Stimulated activated CD8-positive, alpha-beta memory T cell treated with anti-CD3 and anti-CD28 coated beads, Interleukin-15, amount 100 ng/mL, for 1 hour (primary cell): ENCODE measurements around the gene NOP10.
"Not testable (repeated sequence)": the region's sequence is repeated elsewhere in the genome, so short reads cannot be mapped to it uniquely, and the experiment has no call there.

ENCODE experiments used
- DNase-seq: peaks from one replicate; pipeline ENCODE4 v3.0.0-alpha.2; 2020; ENCODE audit warnings: low read depth

Gene NOP10

DNA sequence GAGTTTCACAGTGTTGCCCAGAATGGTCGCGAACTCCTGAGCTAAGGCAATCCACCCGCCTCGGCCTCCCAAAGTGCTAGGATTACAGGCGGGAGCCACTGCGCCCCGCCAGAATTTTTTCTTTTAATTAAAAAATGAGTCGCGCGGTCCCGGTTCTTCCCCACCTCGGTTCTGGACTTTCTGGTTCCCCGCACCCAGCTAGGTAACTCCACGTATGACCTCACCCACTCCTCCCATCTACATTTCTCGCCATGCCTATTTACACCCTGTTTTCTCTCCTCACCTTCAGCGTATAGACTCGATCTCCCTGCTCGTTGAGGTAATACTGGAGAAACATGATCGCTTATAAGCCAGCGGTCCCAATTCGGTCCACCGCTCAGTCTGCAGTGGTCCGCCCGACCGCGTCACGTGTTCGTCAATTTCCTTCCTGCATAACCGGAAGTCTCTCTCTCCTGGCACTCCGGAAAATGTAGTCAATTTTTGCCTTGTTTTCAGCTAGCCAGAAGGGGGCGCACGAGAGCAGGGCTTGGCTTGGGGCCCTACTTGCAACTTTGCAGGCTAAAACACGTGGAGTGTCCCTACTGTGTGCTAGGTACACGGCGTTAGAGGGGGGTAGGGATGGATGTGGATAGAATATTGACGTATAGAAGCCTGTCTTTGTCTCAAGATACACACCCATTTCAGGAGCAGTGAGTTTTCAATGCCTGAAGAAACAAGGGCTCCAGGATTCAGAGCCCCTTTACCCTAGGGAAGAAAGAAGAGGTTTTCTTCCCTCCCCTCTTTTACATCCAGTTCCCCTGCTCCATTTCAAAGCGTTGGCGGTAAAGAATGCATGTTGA is at the start of gene NOP10, which contains the start of gene NUTM1:
TSS of gene NOP10 (minus strand) at position 400 of the 839 bp plus-strand sequence. CDS start at position 337, 63 bp downstream.
TSS of gene NUTM1 (plus strand) at position 579 of the 839 bp plus-strand sequence. CDS start 382 bp downstream, outside the sequence.
- peak; percentile 94 for DNase-seq

DNA sequence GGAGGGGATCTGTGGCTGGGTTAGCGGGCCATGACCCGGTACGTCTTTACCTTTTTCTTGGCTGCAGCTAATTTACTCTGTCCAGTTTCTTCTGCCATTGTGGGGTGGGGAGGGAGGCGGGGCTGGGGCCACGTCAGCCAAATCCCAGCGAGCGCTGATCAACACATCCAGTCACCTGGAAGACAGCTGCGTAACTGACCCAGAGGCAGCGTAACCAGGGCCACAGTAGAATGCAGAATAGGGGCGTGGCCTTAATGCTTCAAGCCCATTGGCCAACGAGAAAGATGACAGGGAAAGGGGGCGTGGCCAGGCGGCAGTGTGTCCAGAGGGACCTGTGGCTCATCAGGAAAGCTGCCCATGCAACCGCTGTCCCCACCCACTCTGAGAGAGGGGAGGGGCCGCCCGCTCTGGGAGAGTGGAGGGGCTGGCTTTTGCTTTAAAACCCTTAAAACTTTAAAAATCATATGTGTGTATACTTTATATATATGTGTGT is 46.7 kb upstream of the NOP10 start:
- not testable (repeated sequence) for DNase-seq

DNA sequence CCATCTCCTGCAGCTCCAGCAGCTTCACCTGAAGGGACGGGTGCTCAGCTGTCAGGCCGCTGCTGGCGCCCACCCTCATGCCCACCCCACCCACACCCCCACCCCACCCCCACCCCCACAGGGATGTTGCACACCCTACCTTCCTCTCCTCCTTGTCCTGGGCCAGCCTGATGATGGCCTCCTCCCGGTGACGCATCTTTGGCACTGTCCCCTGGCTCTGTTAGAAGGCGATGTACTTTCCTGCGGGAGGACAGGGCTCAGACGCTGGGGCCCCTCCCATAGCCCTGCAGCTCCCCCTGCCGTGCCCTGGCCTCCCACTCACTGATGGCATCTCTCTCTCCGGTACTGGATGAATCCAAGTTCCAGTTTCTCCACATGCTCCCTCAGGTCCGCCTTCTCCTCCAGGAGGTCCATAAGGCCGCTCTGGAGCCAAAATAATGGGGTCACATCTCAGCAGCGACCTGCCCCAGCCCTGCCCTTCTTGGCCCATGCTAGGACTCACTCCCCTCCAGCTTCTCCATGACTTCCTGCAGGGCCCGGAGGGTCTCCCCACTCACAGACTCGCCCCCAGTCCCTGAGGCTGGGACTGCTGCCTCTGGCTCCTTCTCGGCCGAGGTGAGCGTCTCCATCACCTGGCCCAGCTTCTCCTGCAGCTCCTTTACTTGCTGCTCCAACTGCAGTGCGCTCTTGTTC is 39.0 kb upstream of the NOP10 start:
- not testable (repeated sequence) for DNase-seq

DNA sequence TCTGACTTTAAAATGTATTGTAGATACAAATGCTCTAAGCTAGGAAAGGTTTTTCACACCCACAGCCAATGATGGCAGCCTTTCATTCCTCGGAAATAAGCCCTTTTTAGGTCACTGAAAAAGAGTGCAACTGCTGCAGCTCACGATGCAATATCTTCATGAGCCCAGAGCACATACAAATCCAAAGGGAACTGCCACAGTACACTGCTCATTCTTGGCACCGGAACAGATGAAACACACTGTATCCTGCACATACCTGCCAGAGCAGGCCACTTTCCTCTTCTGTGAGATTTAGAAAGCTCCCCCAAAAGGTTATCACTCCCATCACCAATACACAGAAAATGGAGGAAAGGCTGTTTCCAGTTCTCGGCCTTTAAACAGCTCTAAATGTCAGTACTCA is 37.6 kb upstream of the NOP10 start:
- not testable (repeated sequence) for DNase-seq

DNA sequence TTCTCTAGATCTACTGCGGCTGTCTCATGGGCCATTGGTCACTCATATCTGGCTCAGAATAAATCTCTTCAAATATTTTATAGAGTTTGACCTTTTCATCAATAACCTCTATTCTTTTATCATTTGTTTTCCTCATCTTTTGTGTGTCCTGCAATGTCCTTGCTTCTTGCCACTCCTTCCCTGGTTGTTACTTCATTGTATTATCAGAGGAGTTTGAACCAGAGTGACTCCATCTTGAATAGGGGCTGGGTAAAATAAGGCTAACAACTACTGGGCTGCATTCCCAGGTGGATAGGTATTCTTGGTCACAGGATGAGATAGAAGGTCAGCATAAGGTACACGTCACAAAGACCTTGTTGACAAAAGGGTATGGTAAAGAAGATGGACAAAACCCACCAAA is 33.9 kb upstream of the NOP10 start:
- no peak for DNase-seq

DNA sequence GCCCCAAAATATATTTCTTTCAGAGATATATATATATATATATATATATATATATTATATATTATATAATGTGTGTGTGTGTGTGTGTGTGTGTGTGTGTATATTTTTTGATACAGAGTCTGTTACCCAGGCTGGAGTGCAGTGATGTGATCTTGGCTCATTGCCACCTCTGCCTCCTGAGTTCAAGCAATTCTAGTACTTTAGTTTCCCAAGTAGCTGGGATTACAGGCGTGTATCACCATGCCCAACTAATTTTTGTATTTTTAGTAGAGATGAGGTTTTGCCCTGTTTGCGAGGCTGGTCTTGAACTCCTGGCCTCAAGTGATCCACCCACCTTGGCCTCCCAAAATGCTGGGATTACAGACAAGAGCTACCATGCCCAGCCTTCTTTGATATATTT is 32.6 kb upstream of the NOP10 start:
- DNase-seq: not testable (repeated sequence)

DNA sequence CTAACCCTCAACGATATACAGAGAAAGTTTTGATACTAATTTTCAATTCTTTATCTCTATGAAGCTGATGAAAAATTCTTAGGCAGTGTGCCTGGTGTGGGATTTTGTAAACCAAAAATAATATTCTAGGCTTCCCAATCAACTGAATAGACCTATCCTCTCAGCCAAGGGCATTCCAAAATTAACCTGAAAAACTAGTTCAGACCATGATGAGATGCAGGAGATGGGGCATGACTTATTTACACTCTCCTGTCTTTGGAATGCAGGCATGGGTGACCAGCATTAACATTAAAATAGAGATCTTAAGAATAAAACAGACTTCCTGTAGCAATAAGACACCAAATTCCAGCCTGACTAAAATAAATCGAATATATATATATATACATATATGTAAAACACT is 31.9 kb upstream of the NOP10 start:
- DNase-seq: no peak

DNA sequence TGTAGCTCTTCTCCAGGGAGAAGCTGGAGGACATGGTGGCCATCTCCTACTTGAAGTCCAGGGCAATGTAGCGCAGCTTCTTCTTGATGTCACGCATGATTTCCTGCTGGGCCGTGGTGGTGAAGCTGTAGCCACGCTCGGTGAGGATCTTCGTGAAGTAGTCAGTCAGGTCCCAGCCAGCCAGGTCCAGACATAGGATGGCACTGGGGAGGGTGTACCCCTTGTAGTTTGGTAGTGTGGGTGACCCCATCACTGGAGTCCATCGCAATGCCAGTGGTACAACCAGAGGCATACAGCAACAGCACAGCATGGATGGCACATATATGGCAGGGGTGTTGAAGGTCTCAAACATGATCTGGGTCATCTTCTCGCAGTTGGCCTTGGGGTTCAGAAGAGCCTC is 31.0 kb upstream of the NOP10 start:
- DNase-seq: no peak

DNA sequence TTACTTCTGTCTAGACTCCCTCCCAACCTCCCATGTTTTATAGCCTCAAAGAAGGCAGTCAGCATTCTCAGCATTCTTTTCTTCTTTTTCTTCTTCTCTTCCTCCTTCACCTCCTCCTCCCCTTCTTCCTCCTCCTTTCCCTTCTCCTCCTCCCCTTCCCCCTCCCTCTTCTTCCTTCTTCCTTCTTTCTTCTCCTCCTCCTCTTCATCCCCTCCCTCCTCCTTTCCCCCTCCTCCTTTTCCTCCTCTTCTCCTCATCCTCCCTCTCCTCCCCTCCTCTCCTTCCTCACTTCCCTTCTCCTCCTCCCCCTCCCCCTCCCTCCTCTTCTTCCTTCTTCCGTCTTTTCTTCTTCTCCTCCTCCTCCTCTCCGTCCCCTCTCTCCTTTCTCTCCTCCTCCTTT is 27.7 kb upstream of the NOP10 start:
- no peak for DNase-seq

DNA sequence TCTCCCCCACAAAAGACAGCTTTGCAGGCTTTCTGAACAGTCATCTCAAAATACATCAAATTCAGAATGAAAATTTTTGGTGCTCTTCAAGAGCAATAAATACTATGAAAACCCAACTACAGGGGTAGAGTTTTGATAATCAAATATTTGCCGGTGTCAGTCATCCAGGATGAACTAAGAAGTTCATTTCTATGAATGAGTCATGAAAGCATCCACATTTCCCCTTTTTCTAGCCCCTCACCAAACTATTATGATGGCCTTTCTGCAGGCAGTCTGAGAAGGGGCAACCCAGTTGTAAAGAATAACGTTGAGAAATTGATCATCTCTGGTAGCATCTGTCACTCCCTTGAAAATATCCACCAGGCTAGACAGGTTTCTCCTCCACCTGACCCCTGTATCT is 27.2 kb upstream of the NOP10 start:
- no peak for DNase-seq

DNA sequence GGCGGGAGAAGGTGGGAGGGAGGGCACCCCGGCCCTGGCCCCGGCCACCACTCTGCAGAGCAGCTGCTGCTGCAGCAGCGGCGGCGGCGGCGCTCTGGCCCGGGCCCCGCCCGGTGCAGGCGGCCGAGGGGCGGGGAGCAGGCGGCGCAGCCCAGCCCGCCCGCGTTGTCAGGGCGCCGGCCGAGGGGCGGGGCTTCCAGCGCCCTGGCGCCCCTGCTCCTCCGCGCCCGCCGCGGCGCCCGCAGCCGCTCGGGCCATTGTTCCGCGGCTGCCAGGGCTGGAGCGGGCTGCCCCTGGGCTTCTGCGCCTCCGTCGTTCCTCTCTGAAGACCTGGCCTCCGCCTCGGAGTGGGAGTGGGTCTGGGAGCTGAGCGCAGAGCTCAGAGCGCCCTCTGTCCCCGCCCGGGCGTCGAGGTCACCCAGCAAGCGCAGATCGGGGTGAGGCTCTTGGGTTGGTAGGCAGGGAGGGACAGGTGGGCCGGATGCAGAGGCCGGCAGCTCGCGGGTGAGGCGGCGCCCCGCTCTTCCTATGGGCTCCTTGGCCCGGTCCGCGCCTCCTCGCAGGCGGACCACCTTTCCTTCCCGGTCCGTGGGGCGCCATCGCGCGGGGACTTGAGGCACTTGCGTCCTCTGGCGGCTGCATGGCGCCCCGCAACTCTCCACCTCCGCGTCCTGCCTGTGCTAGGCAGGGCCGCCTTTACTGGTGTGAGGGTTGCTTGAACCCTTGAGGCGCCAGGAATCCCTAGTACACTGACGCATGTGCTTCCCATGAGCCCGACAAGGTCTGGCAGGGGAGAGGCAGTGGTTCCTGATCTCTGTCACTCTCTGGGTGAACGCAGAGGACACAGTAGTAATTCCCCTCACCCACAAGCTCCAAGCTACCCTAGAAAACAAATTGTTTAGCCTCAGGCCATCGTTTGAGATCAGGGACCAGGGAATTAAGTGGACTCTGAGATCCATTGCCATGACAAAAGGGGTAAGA is 24.5 kb upstream of the NOP10 start, which contains the start of gene LPCAT4:
TSS of gene LPCAT4 (minus strand) at position 96 of the 981 bp plus-strand sequence. CDS start 96 bp downstream, outside the sequence.
- peak; percentile 79 for DNase-seq

DNA sequence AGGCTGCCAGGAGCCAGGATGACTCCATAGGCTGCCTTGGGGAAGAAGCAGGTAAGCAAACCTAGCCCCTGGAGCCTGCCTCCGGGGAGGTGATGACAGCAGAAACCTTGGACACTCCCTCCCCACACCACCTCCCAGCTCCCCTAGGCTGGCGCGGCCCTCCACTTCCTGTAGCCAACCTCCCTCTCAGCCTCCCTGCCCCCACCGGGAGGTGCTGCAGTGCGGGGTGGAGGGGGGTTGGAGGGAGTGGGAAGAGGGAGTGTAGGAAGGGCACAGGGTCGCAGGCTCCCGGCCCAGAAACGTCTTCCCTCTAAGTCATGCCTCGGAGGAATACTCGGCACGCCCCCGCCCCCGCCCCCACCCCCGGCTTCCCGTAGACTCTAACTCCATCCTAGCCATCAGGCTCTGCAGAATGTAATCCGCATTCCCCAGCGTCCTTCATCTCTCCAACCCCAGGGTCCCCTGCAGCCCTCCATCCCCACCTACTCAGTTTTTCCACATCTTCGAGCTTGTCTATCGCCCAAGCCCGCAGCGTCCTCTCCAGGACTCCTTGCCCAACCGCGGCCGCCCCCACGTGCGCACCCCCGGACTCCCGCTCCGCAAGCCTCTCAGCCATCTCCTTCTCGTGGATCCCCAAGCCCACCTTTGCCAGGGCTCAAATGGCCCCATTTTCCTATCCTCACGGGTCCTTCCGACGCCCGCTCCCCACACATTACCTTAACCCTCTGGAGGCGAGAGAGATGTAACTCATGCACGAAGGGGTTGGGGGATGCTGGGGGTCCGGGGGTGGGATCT is 23.5 kb upstream of the NOP10 start:
- no peak for DNase-seq

DNA sequence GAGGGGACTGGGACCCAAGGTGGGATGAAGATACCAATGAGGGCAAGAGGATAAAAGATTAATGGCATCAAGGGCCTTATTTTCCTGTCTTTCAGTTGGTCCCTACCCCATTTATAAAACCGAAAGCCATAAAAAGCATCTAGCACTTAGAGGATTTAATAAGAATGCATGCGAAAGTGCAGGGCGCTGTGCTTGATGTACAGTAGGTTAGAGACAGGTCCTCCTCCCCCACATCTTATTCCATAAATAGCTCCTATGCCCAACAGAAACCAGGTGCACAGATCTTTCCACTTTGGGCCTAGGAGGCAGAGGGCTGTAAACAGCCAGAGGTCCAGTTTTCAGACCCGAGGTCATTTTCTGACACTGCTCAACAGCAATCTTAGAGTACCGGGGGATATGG is 22.9 kb upstream of the NOP10 start:
- DNase-seq: no peak

DNA sequence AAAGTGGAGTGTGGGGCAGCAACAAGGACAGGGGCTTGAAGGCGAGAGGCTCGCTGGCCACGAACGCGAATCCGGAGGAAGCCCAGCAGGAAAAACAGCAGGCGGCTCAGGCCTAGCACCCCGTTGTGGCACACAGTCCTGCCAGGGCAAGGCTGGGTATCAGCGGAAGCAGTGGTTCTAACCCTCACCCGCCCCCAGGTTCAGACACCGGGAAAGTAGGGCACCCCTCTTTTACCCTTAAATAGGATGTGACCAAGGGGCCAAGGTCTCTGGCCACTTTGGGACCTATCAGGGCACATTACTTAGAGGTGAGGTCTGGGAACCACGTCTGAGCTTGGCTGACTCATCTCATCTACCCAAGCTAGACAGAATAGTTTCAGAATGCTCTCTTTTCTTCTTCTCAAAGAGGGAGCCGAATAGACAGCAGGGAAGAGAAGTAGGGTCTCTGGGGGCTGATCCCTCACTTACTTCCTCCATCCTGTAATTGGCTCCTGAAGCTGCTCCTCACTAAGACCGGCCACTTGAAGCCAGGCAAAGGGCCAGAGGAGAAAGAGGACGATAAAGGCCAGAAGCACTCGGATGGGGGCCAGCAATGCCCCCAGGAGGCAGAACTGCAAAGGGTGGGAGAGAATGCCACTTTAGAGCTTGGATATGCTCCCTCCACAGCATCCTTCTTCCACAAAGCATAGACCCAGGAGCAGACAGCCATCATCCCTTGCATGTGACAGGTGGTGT is 22.3 kb upstream of the NOP10 start:
- no peak for DNase-seq

DNA sequence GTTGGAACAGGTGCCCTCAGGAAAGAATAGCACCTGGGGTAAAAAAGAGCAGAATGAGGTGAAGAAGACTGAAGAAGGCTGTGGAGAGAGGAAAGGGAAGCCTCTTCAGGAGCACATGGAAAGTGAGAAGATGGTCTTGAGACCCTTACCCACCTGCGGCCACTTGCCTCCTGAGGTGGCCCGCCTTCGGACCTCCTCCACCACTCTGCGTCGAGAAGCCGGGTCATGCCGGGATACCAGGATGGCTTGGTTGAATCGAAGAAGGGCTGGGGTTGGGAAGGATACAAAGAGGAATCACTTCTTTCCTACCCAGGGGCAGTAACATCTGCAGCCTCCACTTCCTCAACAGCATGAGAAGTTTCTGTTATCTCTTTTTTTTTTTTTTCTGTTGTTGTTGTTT is 21.1 kb upstream of the NOP10 start:
- no peak for DNase-seq

DNA sequence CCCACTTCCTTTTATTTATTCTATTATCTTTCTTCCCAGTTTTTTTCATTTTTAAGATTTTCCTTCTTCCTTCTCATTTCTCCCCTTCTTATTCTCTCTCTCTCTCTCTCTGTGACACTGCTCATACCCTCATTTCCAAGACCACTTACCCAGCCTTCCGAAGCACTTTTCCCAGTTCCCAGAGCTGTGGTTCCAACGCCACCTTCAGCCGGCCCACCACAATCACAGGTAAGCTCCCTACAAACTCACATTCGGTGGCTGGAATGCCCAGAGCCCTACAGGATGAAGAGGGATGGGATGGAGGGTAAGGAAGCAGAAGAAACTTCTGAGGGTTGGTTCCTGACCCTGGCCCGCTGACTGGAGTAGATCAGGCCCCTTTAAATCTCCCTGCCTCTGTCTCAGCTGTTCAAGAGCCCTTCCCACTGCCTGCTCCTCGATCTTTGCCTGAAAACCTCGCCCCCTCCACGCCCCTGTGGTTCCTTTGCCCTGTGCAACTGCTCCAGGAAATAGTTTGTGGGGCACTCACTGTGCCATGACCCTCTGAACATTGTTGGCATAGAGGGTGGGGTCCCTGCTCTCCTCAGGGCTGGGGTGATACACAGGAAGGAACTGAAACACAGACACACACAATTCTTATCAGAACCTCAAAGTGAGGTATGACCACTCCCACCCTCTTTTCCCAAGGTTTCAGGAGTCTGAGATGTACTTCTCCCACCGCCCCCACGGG is 19.3 kb upstream of the NOP10 start:
- DNase-seq: no peak

DNA sequence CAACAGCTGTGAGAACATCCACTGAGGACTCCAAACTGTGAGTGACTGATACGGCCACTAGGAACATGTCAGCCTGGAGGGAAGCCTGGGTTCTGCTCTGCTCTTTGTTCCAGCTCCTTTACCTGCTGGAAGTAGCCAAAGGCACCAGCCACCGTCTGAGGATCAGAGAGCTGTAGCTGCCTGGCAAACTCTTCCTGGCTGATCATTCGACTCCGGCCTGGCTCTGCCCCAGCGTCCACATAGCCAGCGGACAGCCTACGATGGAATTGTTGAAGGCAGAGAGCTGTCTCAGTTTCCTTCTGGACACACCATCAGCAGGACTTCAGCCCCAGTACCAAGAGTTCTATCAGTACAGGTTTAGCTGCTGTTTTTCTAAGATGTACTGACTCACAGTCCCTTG is 18.3 kb upstream of the NOP10 start:
- DNase-seq: no peak

DNA sequence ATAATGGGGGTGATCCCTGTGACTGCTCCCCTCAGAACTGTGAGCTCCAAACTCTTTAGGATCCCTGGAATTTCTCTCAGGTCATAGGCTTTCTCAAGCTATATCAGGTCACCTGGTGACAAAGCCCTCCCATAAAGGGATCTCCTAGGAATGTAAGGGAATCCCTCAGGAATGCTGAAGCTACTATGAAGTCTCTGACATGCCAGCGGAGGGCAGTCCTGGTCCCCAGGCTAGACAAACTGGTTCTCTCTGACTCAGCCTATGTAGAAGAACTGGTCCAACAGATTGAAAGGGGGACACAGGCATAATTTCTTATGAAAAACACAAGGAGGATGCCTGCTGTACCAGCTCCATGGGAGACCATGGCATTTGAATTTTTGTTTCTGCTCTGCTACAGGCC is 17.4 kb upstream of the NOP10 start:
- no peak for DNase-seq

DNA sequence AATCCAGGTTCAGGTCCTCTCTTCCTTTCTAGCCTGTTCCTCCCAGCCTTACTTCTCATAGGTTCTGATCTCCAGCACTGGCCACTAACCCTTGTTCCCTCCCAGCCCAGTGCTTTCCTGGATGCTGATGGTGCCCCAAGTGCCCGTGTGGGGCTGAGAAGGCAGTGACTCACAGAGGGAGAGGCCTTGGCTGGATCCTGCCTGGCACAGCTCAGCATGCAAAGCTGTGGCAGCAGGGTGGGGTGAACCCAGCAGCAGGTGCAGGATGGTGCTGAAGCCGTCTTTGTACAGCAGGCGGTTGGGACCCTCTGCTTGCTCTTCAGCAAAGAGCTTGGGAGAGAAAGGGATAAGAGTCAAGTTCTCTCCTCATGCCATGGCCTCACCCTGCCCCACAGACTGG is 16.5 kb upstream of the NOP10 start:
- no peak for DNase-seq

DNA sequence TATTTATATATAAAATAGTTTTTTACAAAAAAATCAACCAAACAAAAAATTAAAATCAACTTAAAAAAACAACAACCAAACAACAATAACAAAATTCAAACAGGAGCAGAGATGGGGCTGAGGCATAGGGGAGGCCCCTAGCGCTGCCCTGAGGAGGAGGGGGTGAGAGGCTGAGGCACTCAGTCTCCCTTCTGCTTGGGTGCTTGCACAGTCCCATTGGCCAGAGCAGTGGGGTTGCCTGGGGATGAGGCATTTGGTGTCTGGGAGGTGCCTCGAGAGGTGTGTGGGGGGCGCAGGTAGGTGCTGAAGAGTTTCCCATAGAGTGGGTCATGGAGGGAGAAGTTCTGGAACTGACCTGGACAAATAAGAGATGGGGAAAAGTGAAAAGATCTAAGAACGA is 16.0 kb upstream of the NOP10 start:
- DNase-seq: no peak
